Keratinocyte (primary cell): ENCODE measurements around the gene AKAP6. TPM values are rescaled to one million over a fixed set of nuclear protein-coding genes. Genes with fewer than 3 reads are reported as not detected.

Experiments
- DNase-seq: peaks from one replicate; pipeline ENCODE4 v3.0.0-alpha.2; 2011; ENCODE audit warnings: low read depth, missing footprints, low spot score
- FAIRE-seq: peaks from 2 replicates; lab custom pipeline; 2011; peaks lifted over from hg19 to GRCh38; lab: Jason Lieb, UNC
- H2AFZ ChIP-seq: 2 replicates; pipeline ENCODE4 v1.6.0; 2012; ENCODE audit warnings: low read length, control low read depth, inconsistent platforms; ENCODE audit not compliant: control insufficient read depth
- H3K27ac ChIP-seq: 2 replicates; pipeline ENCODE4 v1.5.1; 2011; ENCODE audit warnings: low read length; ENCODE audit not compliant: control insufficient read depth, insufficient read depth
- H3K27me3 ChIP-seq: 3 replicates; pipeline ENCODE4 v1.6.0; 2011; ENCODE audit warnings: low read length; ENCODE audit not compliant: control insufficient read depth, insufficient read depth; ENCODE audit errors: extremely low read depth
- H3K36me3 ChIP-seq, 2 experiments: 2 replicates in 1 of 2; 3 replicates in 1 of 2; pipeline ENCODE4 v1.5.1; 2011; ENCODE audit warnings: low read length in 2 of 2, mild to moderate bottlenecking in 1 of 2; ENCODE audit not compliant: control insufficient read depth in 2 of 2, insufficient read depth in 2 of 2; ENCODE audit errors: extremely low read depth in 1 of 2
- H3K4me1 ChIP-seq: 3 replicates; pipeline ENCODE4 v1.5.1; 2011; ENCODE audit warnings: low read length; ENCODE audit not compliant: control insufficient read depth, insufficient read depth; ENCODE audit errors: extremely low read depth
- H3K4me2 ChIP-seq: 3 replicates; pipeline ENCODE4 v1.6.0; 2011; ENCODE audit warnings: low read depth, low read length; ENCODE audit not compliant: control insufficient read depth, insufficient read depth; ENCODE audit errors: extremely low read depth
- H3K4me3 ChIP-seq, 3 experiments: fragments of 200-600 bp in 1 of 3; sonication (generic) in 1 of 3; 2 replicates in 2 of 3; 3 replicates in 1 of 3; pipeline ENCODE4 v1.5.1; 2011 to 2016; ENCODE audit warnings: low read length in 3 of 3, mild to moderate bottlenecking in 3 of 3, control low read depth in 2 of 3, inconsistent platforms in 1 of 3, low read depth in 1 of 3, mixed read lengths in 1 of 3, mixed run types in 1 of 3, moderate library complexity in 1 of 3; ENCODE audit not compliant: control insufficient read depth in 2 of 3, insufficient read depth in 2 of 3; ENCODE audit errors: extremely low read depth in 1 of 3
- H3K79me2 ChIP-seq: 2 replicates; pipeline ENCODE4 v1.6.0; 2012; ENCODE audit warnings: low read length; ENCODE audit not compliant: control insufficient read depth, insufficient read depth
- H3K9ac ChIP-seq: 3 replicates; pipeline ENCODE4 v1.6.0; 2011; ENCODE audit warnings: low read length; ENCODE audit not compliant: control insufficient read depth, insufficient read depth; ENCODE audit errors: extremely low read depth
- H3K9me1 ChIP-seq: 3 replicates; pipeline ENCODE4 v1.6.0; 2011; ENCODE audit warnings: low read length; ENCODE audit not compliant: control insufficient read depth, insufficient read depth; ENCODE audit errors: extremely low read depth
- H3K9me3 ChIP-seq: 2 replicates; pipeline ENCODE4 v1.5.1; 2012; ENCODE audit warnings: low read depth, low read length; ENCODE audit not compliant: control insufficient read depth
- H4K20me1 ChIP-seq: 3 replicates; pipeline ENCODE4 v1.6.0; 2011; ENCODE audit warnings: low read length; ENCODE audit not compliant: control insufficient read depth, insufficient read depth; ENCODE audit errors: extremely low read depth
- CTCF ChIP-seq, 3 experiments: IDR thresholded peaks in 1 of 3; conservative IDR thresholded peaks in 1 of 3; optimal IDR thresholded peaks in 1 of 3; 2 replicates in 2 of 3; 3 replicates in 1 of 3; pipeline versions ENCODE3 to v1.5.1; 2011; ENCODE audit warnings: low read length in 3 of 3, mild to moderate bottlenecking in 3 of 3, moderate library complexity in 2 of 3, control low read depth in 1 of 3, inconsistent platforms in 1 of 3; ENCODE audit not compliant: insufficient read depth in 2 of 3; ENCODE audit errors: extremely low read depth in 1 of 3
- EZH2 ChIP-seq: IDR thresholded peaks from one replicate; pipeline ENCODE4 v1.6.1; 2012; ENCODE audit warnings: inconsistent platforms, mild to moderate bottlenecking, low read length, moderate library complexity
- dilution Hi-C: fragments of 300-500 bp; cut with MboI; formaldehyde crosslinking; loops from one replicate; pipeline ENCODE4 v1.7.0; 2020; ENCODE audit warnings: low sequenced_read_pairs; ENCODE audit not compliant: extremely low pct_ligation_motif_present
- polyA plus RNA-seq, 5 experiments: library from polyadenylated mRNA; depleted of rRNA in 3 of 5; stranded (reverse) in 3 of 5; stranded (forward) in 1 of 5; unstranded in 1 of 5; fragments of >200 nt; gene quantifications; 1 replicate in 1 of 5; 2 replicates in 3 of 5; 3 replicates in 1 of 5; pipeline versions ENCODE4 v1.2.1 to v1.2.3, GENCODE V29; 2011 to 2012; ENCODE audit warnings: missing spikeins in 2 of 5, low read depth in 1 of 5, low replicate concordance in 1 of 5

AKAP6 gene
- polyA plus RNA-seq, 1 donor (not counting 4 experiments of a cell fraction or from before 2014, with no cell fraction given) = 2.0 TPM

GRCh38 chr14:32534145-32534544, 205.0 kb downstream of the AKAP6 start:
- Histone ChIP-seq H3K9me3 (no peaks in the 10 kb centered on the region), H3K27ac (no peak overlapping the region), H3K36me3 (no peaks in the 10 kb centered on the region), H3K79me2 (no peaks in the 10 kb centered on the region), H3K4me2 (no peak overlapping the region), H4K20me1 (no peaks in the 10 kb centered on the region), H3K27me3 (peaks cover 3% of the 10 kb centered on the region), H3K4me3 (no peak overlapping the region), H3K9ac (no peak overlapping the region), H3K9me1 (no peaks in the 10 kb centered on the region), H3K4me1 (no peaks in the 10 kb centered on the region), H2AFZ (no peak overlapping the region)
- dilution Hi-C loops = no loop called here
- TF ChIP-seq CTCF (optimal IDR thresholded peaks at IDR 0.05 in 1 of 3, IDR thresholded peaks at IDR 0.05 in 1 of 3, conservative IDR thresholded peaks at IDR 0.05 in 1 of 3; ENCODE audit: extremely low read depth in 1 of 3, insufficient read depth in 2 of 3, low read length in 3 of 3) (no peak), EZH2 (no peak)
- no peak for FAIRE-seq
- DNase-seq = no peak

GRCh38 chr14:32536175-32536574, 207.1 kb downstream of the AKAP6 start:
- Histone ChIP-seq H4K20me1 (no peaks in the 10 kb centered on the region), H3K4me1 (no peaks in the 10 kb centered on the region), H3K9me1 (no peaks in the 10 kb centered on the region), H3K27me3 (peaks cover 3% of the 10 kb centered on the region), H3K9me3 (no peaks in the 10 kb centered on the region), H3K4me2 (no peak overlapping the region), H3K36me3 (no peaks in the 10 kb centered on the region), H3K27ac (no peak overlapping the region), H3K4me3 (no peak overlapping the region), H2AFZ (no peak overlapping the region), H3K9ac (no peak overlapping the region), H3K79me2 (no peaks in the 10 kb centered on the region)
- TF ChIP-seq EZH2 (no peak), CTCF (optimal IDR thresholded peaks at IDR 0.05 in 1 of 3, IDR thresholded peaks at IDR 0.05 in 1 of 3, conservative IDR thresholded peaks at IDR 0.05 in 1 of 3; ENCODE audit: extremely low read depth in 1 of 3, insufficient read depth in 2 of 3, low read length in 3 of 3) (no peak)
- no peak for DNase-seq
- FAIRE-seq = no peak
- dilution Hi-C loops = no loop called here
